ELF-1 (cell line): ENCODE measurements around the gene MYLK3.
"Not testable (repeated sequence)": the region's sequence is repeated elsewhere in the genome, so short reads cannot be mapped to it uniquely, and the experiment has no call there.

Experiments
- DNase-seq: peaks from one replicate; pipeline ENCODE4 v3.0.0-alpha.2; 2016; ENCODE audit warnings: low read depth, low spot score

Gene MYLK3

DNA sequence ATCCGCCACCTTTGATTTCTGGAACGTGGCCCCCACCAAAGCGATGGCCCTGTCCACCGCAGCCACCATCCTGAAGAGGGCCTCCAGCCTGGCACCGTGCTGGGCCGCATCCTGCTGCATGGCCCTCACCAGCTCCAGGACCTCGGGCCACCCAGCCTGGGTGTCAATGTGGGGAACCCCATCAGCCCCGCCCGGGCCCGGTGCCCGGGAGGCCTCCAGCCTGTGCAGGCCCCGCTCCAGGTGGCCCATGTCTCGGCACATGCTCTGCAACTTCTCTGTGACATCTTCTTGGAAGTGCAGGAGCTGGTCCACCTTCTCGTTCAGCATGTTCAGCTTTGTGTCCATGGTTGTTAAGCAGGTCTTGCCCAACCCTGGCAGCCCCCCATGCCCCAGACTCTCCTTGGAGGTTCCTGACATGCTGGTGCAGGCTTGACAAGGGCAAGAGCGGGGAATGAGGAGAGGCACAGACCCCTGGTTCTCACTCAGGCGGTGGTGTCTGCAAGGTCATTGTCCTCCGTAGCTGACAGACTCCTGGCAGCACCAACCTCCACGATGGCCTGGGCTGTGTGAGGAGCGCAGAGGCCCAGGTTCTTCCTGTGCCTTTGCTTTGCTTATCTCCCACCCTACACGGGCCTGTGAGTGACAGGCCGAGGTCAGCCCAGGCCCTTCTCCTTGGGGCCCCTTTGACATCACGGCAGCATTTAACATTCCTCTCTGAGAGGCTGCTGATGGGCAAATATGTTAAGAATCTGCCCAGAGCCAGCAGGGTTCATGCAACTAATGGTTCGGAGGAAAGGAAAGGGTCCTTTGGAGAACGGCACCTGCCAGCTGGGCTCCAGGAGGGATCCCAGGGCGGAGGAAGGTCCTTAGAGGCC lies at the start of gene MYLK3:
TSS of gene MYLK3 (minus strand) at position 568 of the 875 bp plus-strand sequence. CDS start at position 417, 151 bp downstream.
- peak; percentile 95 for DNase-seq

DNA sequence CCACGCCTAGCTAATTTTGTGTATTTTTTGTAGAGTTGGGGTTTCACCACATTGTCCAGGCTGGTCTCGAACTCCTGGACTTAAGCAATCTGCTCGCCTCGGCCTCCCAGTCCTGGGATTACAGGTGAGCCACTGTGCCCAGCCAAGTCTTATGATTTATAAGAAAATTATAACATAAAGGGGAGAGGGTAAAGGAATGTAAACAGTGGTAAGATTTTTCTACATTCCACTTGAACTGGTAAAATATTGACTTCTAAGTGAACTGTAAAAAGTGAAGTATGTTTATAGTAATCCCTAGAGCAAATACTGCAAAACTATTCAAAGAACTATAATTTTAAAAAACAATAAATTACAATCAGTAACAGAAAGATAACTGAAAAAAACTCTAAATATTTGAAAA lies 49.4 kb upstream of the MYLK3 start:
- no peak for DNase-seq

DNA sequence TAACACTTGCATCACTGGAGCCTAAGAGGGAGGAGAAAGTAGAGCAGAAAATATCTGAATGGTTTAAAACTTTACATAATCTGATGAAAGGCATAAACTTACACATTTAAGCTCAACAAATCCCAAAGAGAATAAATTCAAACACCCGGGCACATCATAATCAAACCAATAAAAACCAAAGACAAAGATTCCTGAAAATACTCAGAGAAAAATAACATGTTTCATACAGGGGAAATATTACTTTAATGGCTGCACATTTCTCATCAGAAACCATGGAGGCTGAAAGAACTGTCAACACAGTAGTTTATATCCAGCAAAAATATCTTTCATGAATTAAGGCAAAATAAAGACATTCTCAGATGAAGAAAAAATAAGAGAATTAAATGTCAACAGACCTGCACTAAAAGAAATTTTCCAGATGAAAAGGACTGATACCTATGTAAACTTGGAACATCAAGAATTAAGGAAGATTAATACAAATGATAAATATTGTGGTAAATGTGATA lies 48.7 kb upstream of the MYLK3 start:
- no peak for DNase-seq

DNA sequence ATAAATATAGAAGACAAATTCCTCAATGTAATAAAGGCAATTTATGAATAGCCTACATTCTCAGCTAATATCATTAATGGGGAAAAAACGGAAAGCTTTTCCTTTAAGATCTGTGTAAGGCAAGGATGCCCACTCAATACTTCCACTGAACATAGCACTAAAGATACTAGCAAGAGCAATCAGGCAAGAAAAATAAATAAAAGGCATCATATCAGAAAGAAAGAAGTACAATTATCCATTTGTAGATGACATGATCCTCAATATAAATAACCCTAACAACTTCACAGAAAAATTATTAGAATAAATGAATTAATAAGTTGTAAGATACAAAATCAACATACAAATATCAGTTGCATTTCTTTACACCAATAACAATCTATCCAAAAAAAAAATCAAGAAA lies 45.7 kb upstream of the MYLK3 start:
- DNase-seq: no peak

DNA sequence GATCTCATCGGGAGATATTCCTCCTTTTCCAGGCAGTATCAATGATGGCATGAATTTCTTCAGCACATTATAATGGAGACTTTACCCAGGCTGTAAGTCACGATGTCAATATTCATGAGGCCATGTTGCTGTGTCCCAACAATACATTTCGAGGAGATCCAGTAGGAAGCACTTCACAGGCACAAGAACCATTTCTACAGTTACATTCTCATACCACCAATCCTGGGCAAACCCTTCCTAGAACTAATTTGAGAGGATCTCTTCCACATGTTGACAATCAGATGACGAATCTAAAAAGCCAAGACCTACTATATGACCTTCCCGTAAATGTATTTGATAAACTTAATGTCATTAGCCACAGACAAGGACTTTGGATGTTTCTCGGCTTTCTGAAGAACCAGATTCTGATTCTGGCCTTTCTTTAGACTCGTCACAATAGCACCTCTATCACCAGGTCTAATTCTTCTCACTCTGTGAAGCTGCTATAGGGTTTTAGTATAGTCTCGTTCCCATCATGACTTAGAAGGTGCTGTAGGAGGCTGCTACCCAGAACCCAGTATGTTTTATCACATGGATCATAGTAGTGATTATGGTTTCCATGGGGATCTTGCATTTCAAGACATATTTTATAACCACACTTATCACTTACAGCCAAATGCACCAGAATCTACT lies 42.6 kb upstream of the MYLK3 start:
- no peak for DNase-seq

DNA sequence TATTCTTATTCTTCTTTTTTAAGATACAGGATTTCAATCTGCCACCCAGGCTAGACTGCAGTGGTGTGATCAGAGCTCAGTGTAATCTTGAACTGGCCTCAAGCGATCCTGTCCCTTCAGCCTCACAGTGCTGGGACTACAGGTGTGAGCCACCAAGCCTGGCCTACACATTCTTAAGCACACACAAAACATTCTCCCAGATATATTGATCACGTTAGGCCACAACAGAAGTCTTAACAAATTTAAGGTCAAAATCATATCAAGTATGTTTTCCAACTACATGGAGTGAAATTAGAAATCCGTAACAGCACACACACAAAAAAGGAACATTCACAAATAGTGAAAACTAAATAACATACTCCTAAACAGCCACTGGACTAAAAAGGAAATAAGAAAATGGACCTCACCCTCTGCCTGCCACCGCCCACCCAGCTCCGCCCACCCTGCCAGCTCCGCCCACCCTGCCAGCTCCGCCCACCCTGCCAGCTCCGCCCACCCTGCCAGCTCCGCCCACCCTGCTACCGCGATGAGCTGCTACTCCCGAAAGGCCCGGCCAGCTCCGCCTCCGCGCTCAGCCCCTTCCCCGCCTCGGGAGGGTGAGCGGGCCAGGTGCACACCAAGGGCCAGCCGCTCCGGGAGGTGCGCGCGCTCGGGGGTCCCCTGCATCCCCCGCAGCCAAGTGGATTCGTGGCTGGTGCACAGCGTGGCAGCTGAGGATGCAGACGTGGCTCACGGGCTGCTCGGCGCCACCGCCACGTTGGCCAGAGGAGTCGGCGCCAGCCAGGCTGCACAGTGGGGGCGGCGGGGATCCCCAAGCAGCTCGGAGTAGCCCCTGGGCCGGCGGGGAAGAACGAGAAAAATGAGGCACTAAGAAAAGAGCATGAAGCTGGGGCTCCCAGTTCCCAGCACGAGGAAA lies 41.6 kb upstream of the MYLK3 start:
- peak; percentile 84 for DNase-seq

GRCh38 chr16:46788891-46789474 lies 40.8 kb upstream of the MYLK3 start:
- DNase-seq: no peak

DNA sequence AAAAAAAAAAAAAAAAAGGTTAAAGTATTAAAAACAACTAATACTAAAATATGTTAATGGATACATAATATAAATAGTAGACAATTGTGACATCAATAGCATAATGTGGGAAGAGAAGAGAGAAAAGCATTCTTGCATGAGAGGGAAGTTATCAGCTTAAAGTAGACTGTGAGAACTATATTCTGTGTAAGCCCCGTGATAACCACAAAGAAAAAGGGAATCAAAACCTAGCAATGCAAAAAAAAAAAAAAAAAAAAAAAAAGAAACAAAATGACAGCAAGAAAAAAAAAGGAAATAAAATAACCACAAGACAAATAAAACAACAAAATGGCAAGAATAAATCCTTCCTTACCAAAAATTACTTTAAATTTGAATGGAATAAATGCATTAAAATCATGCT lies 39.8 kb upstream of the MYLK3 start:
- DNase-seq: no peak

DNA sequence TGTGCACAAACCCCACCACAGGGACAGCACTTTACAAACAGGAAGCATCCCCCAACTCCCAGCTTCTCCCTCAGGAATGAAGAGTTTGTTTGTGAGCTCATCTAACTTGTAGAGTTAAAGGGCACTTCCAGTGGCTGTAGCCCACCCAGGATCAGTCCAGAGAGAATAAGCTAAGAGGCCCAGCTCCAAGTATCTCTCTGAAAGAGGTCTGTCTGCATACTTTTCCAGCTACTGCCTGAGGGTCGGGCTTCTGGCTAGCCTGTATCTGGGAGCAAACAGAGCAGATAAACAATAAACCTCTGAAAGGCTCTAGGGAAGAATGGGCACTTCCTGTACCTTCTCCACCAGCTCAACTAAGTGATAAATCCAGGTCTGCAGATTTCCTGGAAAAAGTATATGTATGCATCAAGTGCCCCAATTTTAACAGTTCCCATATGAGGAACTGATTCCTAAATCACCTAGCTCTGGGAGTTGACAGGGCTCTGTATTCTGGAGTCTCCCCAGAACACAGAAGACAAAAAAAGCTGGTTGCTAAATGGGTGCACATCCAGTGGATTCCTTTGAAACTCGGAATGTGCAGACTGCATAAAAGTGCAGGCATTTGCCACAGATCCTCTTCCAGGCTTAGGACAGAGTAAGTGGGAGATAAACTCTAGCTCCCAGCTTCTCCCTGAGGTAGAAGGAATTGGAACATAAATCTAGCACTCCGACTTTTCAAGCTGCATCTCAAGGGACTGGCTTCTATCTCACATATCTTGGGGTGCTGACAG lies 37.1 kb upstream of the MYLK3 start:
- DNase-seq: peak; percentile 86

DNA sequence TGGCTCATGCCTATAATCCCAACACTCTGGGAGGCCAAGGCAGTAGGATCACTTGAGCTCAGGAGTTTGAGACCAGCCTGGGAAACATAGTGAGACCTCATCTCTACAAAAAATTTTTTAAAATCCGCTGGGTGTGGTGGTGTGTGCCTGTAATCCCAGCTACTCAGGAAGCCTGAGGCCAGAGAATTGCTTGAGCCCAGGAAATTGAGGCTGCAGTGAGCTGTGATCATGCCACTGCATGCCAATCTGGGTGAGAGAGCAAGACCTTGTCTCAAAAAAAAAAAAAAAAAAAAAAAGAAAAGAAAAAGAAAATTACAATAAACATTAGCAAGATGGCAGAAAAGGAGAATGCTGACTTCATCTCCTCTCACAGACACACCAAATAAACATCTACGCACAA lies 36.4 kb upstream of the MYLK3 start:
- DNase-seq: not testable (repeated sequence)

DNA sequence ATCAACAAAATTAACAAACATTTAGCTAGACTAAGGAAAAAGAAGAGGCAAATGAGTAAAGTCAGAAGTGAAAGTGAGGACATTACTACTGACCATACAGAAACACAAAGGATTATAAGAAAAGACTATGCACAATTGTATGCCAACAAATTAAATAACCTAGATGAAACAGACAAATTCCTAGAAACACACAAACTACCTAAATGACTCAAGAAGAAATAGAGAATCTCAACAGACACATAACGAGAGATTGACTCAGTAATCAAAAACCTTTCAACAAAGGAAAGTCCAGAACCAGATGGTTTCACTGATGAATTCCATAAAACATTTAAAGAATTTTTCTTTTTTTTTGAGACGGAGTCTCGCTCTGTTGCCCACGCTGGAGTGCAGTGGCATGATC lies 35.7 kb upstream of the MYLK3 start:
- no peak for DNase-seq

GRCh38 chr16:46782320-46782719 lies 34.2 kb upstream of the MYLK3 start:
- DNase-seq: no peak

- DNase-seq: no peak
Measured at GRCh38 chr16:46777804-46778203, 29.7 kb upstream of the MYLK3 start.

DNA sequence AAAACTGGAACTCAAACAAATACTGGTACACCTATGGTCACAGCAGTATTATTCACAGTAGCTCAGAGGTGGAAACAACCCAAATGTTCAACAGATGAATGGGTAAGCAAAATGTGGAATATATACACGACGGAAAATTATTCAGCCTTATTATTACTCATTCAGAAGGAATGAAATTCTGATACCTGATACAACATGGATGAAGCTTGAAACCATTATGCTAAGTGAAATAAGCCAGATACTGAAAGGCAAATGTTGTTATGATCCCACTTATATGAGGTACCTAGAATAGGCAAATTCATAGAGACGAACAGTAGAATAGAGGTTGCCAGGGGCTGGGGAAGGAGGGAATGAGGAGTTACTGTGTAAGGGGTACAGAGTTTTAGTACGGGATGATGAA lies 27.1 kb upstream of the MYLK3 start:
- DNase-seq: no peak

GRCh38 chr16:46774743-46775177 lies 26.6 kb upstream of the MYLK3 start:
- DNase-seq: no peak

- DNase-seq: no peak
Measured at GRCh38 chr16:46772463-46772862, 24.3 kb upstream of the MYLK3 start.

DNA sequence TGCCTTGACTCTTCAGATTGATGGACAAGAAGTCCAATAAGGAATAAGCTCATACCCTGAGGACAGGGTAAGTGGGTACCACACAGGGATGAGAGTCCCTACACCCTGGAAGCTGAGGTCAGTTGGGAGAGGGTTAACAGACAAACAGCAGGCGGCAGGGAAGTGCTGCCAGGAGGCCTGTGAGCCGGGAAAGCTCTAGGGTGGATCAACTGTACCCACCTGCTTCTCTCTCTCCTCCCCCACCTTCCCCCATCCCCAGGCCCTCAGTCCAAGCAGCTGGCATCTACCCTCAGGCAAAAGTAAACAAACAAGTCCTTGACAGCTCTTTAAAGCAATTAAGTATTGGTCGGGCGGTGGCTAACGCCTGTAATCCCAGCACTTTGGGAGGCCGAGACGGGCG lies 20.7 kb upstream of the MYLK3 start:
- DNase-seq: peak; percentile 90

- DNase-seq: no peak
Measured at GRCh38 chr16:46765050-46765449, 16.9 kb upstream of the MYLK3 start.

DNA sequence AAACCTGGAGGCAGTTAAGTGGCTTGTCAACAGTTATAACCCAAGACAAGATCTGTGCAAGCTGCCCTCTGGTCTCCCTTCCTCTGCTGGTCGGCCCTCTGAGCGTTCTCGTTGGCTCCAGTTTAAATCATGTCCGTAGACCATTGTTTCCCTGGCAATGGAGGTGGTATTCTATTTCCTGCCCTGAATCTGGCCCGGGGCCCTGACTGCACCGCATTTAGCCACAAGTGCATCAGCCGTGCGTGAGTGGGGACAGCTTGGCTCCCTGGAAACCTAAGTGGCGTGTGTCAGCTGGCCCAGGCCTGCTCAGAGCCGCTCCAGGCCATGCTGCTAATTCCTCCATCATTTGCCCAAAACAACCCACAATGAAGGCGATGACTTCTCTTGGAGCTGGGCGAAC lies 15.0 kb upstream of the MYLK3 start:
- peak; percentile 92 for DNase-seq

GRCh38 chr16:46762583-46762982 lies 14.4 kb upstream of the MYLK3 start:
- DNase-seq: no peak

- DNase-seq: no peak
Measured at GRCh38 chr16:46759309-46759708, 11.2 kb upstream of the MYLK3 start.
